Measurements from ENCODE around the gene TRDMT1.
A peak's percentile ranks its signal among the peaks of the same experiment; 100 is the strongest.

The TRDMT1 gene

GRCh38 chr10:17209302-17209701, 7.8 kb upstream of the TRDMT1 start:
- DNase-seq, result no peak

- no peak for DNase-seq
Observed at GRCh38 chr10:17208476-17208875, 7.0 kb upstream of the TRDMT1 start.

- DNase-seq, result peak; percentile 94
Observed at GRCh38 chr10:17206210-17206709, 4.8 kb upstream of the TRDMT1 start.

- DNase-seq, result no peak
Observed at GRCh38 chr10:17203416-17203815, 1.9 kb upstream of the TRDMT1 start.

GRCh38 chr10:17202999-17203398, 1.5 kb upstream of the TRDMT1 start:
- DNase-seq, result no peak

GRCh38 chr10:17202506-17202905, 1.0 kb upstream of the TRDMT1 start:
- no peak for DNase-seq

GRCh38 chr10:17201794-17202116, 283 bp upstream of the TRDMT1 start:
- no peak for DNase-seq

- no peak for DNase-seq
Observed at GRCh38 chr10:17200001-17200911, 1.2 kb downstream of the TRDMT1 start.

- DNase-seq, result peak; percentile 70
Observed at GRCh38 chr10:17199351-17199804, 2.1 kb downstream of the TRDMT1 start.

- DNase-seq, result no peak
Observed at GRCh38 chr10:17196573-17196972, 4.9 kb downstream of the TRDMT1 start.

GRCh38 chr10:17196045-17196444, 5.4 kb downstream of the TRDMT1 start:
- DNase-seq, result no peak

GRCh38 chr10:17195083-17195482, 6.4 kb downstream of the TRDMT1 start:
- DNase-seq, result no peak

GRCh38 chr10:17190602-17191001, 10.9 kb downstream of the TRDMT1 start:
- DNase-seq, result no peak

GRCh38 chr10:17188644-17189172, 12.8 kb downstream of the TRDMT1 start:
- DNase-seq, result no peak

- no peak for DNase-seq
Observed at GRCh38 chr10:17185873-17186272, 15.6 kb downstream of the TRDMT1 start.

- no peak for DNase-seq
Observed at GRCh38 chr10:17183110-17183509, 18.4 kb downstream of the TRDMT1 start.

GRCh38 chr10:17181751-17182150, 19.7 kb downstream of the TRDMT1 start:
- peak; percentile 45 for DNase-seq

GRCh38 chr10:17181110-17181509, 20.4 kb downstream of the TRDMT1 start:
- DNase-seq, result peak; percentile 61

- DNase-seq, result peak; percentile 74
Observed at GRCh38 chr10:17179002-17179401, 22.5 kb downstream of the TRDMT1 start.

- DNase-seq, result no peak
Observed at GRCh38 chr10:17178006-17178405, 23.5 kb downstream of the TRDMT1 start.

- DNase-seq, result no peak
Observed at GRCh38 chr10:17177014-17177413, 24.5 kb downstream of the TRDMT1 start.

GRCh38 chr10:17176091-17176490, 25.4 kb downstream of the TRDMT1 start:
- DNase-seq, result no peak

- DNase-seq, result peak; percentile 47
Observed at GRCh38 chr10:17175551-17175950, 25.9 kb downstream of the TRDMT1 start.

- peak; percentile 34 for DNase-seq
Observed at GRCh38 chr10:17174626-17175025, 26.8 kb downstream of the TRDMT1 start.

Measured in fibroblast of skin of right biceps (primary cell).